IPS-11a (cell line): ENCODE measurements around the gene CNDP2.
"Not testable (repeated sequence)": the region's sequence is repeated elsewhere in the genome, so short reads cannot be mapped to it uniquely, and the experiment has no call there.

ENCODE experiments used
- H3K4me3 ChIP-seq: one replicate; pipeline ENCODE4 v1.5.1; 2013; ENCODE audit warnings: low read depth, low read length, control low read depth

CNDP2 gene

GRCh38 chr18:74565164-74565563 lies 69.0 kb downstream of the CNDP2 start:
- not testable (repeated sequence) for H3K4me3 ChIP-seq

- H3K4me3 ChIP-seq, result not testable (repeated sequence)
Observed at GRCh38 chr18:74565993-74566392, 69.8 kb downstream of the CNDP2 start.

GRCh38 chr18:74567822-74568221 lies 71.7 kb downstream of the CNDP2 start:
- H3K4me3 ChIP-seq, result no peak overlapping the region

- H3K4me3 ChIP-seq, result no peak overlapping the region
Observed at GRCh38 chr18:74569401-74569800, 73.2 kb downstream of the CNDP2 start.

- H3K4me3 ChIP-seq, result no peak overlapping the region
Observed at GRCh38 chr18:74570266-74570665, 74.1 kb downstream of the CNDP2 start.

- no peak overlapping the region for H3K4me3 ChIP-seq
Observed at GRCh38 chr18:74571895-74572680, 75.9 kb downstream of the CNDP2 start.

- H3K4me3 ChIP-seq, result no peak overlapping the region
Observed at GRCh38 chr18:74573053-74573452, 76.9 kb downstream of the CNDP2 start.
